Activated naive CD8-positive, alpha-beta T cell treated with anti-CD3 and anti-CD28 coated beads, Interleukin-2, amount 50 U/mL, for 16 hours (primary cell): ENCODE measurements around the gene TMX1.
"Not testable (repeated sequence)": the region's sequence is repeated elsewhere in the genome, so short reads cannot be mapped to it uniquely, and the experiment has no call there.

Experiments
- DNase-seq: peaks from one replicate; pipeline ENCODE4 v3.0.0-alpha.2; 2020; ENCODE audit warnings: low read depth, low spot score

The TMX1 gene, protein sequence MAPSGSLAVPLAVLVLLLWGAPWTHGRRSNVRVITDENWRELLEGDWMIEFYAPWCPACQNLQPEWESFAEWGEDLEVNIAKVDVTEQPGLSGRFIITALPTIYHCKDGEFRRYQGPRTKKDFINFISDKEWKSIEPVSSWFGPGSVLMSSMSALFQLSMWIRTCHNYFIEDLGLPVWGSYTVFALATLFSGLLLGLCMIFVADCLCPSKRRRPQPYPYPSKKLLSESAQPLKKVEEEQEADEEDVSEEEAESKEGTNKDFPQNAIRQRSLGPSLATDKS

DNA sequence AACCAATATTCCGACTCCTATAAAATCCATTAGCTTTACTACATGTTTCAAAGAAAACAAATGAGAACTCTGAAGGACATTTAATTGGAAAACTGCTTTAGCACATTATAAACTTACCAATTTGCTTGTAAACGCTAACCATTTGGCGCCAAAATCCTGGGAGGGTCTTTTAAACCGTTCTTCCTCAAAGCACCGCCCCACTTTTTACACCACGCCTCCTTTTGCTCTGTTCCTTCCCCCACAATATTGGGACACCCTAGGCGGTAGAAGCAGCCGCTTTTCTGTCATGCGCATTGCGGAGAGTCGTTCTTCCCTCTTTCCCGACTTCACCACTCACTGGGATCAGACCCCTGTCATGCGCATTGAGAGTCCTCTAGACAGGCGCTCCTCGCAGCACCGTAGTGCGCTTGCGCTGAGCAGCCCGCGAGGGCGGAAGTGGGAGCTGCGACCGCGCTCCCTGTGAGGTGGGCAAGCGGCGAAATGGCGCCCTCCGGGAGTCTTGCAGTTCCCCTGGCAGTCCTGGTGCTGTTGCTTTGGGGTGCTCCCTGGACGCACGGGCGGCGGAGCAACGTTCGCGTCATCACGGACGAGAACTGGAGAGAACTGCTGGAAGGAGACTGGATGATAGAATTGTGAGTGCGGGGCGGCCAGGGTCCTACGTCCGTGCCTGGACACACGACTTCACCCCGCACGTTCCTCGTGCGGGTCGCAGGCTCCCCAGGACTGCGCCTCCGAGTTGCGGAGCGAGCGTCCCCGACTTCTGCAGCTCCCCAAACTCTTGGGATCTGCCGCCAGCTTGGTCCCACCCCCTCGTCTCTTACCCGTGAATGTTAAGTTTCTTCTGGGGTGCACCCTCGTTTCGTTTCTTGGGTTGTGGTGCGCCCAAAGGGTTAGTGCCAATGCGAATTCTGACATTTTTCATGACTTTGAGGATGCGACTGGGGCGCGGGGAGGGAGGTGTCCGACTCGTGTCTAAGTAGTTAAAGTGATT, at the start of gene TMX1:
Gene TMX1 (plus strand): TSS at position 435 of the 991 bp plus-strand sequence. CDS start 46 bp downstream, at position 481.
- DNase-seq, result peak; percentile 79

DNA sequence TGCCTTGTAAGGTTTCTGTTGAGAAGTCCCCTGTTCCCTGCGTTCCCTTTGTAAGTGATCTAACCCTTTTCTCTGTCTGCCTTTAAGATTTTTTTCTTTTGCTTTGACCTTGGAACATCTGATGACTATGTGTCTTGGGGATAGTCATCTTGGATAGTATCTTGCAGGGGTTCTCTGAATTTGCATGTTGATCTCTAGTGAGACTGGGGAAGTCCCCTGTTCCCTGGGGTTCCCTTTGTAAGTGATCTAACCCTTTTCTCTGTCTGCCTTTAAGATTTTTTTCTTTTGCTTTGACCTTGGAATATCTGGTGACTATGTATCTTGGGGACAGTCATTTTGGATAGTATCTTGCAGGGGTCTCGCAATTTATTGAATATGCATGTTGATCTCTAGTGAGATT, 38.2 kb upstream of the TMX1 start:
- DNase-seq, result no peak

DNA sequence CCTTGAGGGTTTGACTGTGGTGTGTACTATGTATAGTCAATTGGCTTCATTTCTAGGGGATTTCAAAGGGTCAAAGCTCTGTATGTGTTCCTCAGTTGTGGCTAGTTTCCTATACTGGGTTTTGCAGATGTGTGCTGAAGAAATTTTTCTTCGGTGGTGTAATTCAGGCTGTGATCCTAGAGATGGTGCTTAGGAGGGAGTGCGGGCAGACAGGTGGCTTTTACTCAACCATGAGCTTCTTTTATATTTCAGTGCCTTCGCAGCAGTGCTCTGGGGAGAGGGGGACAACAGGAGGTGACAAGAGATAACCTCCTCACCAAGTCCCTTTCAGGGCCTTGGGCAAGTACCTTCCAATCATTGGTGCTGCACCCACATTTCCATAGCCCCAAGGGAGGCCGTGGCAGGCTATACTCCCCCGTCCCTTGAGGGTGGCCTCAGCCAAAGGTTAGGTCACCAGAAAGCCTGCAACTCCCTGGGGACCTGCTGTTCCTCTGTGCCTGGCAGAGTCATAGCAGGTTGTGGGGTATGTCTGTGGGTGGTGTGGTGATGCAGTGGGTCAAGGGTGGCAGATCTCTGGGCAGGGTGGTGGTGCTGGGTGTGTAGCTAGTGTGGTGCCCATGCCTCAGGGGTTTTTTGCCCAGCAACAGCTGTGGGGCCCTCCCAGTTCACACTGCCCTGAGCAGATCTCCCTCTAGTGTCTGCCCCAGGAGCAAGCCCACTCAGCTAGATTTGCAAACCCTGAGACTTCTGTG, 37.0 kb upstream of the TMX1 start:
- DNase-seq, result no peak

DNA sequence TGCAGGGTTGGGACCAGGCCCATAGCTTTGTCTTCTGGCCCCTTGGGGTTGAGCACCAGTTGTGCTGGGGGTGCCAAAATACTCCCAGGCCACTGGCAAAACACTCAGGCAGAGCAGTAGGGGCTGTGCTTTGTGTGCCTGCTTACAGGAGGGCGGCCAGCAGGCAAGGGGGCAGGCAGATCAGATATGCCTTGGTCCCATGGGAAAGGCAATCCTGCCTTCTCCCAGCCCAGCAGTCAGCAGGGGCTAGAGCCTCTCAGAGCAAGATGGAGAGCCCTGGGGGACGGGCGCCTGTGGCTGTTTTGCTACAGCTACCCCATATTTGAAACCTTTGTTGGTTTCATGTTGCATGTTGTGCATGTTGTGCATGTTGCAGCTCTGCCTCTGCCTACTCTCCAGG, 36.2 kb upstream of the TMX1 start:
- no peak for DNase-seq

DNA sequence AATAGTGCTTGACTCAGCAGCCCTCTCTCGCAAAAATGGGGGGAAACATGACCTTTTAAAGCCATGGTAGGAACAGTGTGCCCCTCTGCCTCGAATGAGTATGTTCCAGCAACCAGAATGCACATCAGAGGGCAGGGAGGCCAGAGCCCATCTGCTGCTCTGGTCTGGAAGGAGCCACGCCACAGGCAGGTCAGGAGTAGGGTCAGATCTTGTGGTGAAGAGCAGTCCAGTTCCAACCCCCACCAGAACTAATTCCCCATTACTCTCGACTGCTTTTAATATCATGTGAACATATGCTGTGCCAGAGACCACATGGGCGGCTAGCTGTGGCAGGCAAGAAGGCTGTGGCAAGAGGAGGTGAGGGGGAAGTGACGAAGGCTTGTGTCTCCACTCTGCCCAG, 34.6 kb upstream of the TMX1 start:
- DNase-seq, result no peak

DNA sequence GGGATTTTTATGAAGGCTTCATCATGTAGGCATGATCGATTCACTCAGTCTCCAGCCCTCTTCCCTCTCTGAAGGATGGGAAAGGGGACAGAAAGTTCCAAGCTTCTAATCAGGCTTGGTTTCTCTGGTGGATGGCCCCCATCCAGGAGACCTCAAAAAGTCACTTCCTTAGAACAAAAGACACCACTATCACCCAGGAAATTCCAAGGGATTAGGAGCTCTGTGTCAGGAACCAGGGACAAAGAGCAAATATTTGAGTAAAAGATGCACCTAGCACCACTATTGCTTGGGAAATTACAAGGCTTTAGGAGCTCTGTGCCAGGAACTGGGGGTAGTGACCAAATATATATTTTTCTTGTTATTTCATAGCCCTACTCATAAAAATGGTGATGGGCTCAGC, 33.6 kb upstream of the TMX1 start:
- DNase-seq, result no peak

DNA sequence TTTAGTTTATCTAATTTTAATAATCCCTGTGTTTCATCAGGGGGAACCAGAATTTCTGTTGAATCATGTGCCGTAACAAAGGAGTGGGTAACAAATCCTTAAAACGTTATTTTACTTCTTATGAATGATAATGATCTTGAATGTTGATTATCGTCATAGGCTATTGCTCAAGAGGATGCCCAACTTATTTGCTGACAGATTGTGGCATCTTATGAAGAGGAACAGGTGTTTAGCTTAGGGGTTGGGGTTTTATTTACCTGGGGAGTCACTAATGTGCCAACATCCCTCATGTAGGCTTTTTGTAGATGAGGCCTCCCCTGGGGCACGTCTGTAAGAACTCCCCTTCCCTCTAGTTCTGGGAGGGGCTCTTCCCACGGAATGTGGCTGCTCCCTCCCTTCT, 32.4 kb upstream of the TMX1 start:
- DNase-seq, result no peak

DNA sequence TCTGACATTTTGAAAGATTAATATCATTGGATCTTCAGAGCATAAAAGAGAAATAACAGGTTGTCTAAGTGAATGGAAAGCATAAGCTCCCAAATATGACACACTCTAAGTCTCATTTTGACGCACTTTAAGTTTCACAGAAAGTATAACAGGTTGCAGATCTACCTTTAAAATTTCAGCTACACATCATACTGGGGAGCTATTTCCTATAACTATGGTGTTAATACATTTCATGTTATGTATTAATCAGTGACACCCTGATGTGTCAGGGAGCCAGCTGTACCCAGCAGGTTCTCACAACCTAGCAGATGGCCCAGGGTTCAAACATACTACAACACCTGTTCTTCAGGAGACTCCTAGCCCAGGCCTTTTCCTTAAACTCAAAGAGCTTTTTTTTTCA, 31.1 kb upstream of the TMX1 start:
- no peak for DNase-seq

DNA sequence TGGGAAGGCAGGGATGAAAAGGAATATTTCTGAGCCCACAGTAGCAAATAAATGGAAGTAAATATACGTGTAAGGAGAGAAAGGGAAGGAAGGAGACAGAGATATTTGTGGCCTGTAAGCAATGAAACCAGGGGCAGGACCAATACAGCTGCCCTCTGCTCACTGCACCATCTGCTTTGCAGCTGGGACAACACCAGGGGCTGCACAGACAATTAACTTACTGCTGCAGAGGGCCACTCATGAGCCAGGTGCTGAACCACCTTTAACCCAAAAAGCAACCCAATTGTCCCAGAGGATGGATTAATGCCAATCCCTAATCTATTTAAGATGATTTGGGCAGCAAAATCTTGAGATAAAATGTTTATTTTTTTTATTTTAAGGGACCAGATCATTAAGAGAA, 30.6 kb upstream of the TMX1 start:
- no peak for DNase-seq

DNA sequence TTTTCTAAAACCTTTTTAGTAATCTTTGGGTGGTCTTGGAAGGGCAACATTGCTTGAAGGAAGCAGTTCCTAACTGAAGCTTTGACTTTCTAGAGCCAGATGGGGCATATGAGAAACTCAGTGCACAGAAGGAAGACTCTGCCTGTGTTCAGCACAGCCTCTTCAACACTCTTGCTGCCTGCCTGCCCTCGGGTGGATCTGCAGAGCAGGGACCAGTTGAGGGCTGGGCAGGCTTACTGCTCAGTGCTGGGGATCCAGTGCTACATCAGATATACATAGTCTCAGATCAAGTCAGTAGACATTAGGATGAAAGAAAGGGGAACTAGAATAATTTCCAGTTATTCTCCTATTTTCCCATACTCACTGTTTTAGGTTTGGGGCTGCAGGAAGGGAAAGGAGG, 29.5 kb upstream of the TMX1 start:
- DNase-seq, result no peak

DNA sequence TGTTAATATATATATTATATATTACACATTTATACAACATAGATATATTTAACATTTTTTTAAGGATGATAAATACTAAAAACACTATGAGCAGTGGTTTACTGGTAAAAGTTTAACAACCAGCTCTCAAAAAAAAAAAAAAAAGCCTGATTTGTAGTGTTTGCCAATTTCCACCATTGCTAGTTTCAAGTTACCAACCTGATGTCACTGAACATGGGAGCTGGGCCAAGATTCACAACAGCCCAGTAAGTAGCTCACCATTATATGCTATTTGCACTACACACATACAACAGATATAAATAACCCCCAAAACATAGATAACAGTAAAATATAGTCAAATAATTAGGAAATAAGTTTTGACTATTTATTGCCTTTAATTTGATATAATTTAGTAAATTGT, 28.9 kb upstream of the TMX1 start:
- no peak for DNase-seq

DNA sequence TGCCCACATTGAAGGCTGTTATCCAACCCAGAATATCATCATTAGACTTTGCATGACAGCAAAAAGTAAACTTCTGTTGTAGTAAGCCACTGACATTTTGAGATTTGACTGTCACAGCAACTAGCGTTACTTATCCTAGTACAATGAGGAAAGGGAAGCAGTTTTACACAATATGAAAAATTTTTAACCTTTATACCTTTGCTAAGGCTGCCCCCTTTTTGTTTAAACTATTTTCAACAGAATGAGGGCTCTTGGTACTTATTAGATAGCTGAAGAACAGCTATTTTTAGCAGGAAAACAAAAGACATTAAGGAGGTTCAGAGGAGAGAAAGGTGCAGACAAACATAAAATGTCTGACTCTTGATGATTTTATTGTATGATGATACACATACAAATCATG, 23.4 kb upstream of the TMX1 start:
- DNase-seq, result no peak

DNA sequence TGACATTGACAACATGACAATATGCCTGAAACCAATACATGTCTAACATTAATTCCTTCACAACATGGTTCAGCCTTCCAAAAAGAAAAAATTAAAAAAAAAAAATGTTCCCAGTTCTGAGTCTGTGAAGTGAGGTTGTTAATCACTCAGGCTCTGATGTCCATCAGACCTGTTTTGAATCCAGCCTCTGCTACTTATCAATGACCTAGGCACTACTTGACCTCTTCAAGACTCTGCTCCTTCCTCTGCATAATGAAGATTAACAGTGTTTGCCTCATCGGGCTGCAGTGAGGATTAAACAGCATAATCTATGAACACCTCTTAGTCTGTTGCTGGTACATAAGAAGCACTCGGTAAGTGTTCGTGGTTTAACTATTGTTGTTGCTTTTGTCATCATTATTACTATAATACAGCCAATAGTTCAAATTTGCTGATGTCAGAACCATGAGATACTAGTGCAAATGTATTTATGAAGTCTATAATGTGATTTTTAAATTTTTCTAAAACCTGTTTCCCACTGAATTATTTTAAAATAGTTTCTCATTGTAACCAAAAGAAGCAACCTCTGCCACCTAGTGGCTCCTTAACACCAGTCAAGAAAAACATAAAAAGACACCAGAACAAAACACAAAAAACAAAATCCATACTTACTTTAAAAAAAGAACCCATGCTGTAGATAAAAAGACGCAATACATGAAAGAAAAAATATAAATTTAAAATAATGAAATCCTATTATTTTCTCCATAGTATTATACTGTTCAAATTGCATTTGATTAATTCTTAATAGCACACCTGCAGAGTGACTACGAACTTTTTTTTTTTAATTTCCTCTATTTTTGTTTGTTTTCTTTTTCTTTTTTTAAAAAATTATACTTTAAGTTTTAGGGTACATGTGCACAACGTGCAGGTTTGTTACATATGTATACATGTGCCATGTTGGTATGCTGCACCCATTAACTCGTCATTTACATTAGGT, 20.3 kb upstream of the TMX1 start:
- DNase-seq, result no peak

DNA sequence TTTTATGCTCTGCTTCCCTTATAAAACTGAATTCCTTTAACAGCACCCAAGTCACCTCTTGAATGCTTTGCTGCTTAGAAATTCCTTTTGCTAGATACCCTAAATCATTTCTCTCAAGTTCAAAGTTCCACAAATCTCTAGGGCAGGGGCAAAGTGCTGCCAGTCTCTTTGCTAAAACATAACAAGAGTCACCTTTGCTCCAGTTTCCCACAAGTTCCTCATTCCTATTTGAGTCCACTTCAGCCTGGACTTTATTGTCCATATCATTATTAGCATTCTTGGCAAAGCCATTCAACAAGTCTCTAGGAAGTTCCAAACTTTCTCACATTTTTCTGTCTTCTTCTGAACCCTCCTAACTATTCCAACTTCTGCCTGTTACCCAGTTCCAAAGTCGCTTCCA, 16.6 kb upstream of the TMX1 start:
- not testable (repeated sequence) for DNase-seq

DNA sequence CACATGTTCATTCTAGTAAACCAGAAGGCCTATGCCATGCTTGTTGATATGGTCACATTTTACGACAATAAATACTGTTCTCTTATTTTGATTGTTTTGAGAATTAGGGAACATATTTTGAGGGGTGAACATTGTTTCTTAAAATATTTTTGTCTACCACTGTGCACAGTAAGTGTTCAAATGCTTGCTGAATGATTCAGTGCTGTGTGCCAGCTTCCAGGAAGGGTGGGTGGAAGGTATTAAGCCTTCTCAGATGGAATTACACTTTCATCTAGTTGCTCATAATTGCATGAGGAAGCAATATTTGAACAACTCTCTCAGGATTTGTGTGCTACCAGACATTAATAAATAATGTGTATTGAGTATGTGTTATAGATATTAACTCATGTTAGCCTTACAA, 15.5 kb upstream of the TMX1 start:
- no peak for DNase-seq

DNA sequence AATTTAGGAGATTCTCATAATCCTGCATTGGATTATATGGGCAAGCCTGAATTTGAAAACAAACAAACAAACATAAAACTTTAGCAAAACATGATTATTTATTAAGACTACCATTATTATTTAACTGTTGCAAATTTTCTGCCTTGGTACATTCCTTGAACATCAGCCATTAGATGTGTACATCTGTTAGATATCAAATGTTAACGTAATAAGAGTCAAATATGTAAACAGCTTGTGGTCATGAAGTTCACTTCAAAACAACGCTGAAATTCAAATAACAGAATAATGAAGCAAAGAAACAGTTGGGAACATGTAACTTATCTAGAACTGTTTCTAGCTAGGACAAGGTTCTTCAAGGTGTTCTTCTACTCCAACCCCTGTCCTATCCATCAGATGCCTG, 14.3 kb upstream of the TMX1 start:
- DNase-seq, result no peak

DNA sequence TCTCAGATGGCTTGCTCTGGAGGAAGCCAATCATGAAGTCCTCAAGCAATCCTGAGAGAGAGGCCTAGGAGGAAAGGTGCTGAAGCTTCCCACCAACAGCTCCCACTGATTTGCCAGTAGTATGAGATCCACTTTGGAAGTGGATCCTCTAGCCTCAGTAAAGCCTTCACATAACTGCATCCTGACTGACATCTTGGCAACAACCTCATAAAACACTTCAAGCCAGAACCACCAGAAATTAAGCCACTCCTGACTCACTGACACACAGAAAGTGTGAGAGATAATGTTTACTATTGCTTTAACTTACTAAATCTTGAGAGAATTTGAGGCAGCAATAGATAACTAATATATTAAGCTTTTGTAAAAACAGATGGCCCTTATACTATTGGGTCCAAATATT, 11.7 kb upstream of the TMX1 start:
- DNase-seq, result no peak

DNA sequence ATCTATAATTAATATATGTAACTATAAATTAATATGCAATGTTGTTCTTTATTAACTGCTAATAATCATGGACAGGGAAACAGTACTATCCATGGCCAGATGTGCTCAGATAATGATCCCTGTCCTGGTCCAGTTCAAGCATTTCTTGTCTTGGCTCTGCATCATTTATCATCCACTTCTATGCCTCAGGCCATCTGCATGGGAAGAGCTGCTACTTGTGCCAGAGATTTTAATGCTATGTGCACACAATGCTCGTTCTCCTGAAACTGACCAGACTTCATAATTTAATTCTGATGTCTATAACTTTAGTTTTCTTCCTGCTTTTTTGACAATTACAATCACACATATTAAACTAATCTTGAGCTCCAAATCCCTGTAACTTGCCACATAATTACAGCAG, 11.2 kb upstream of the TMX1 start:
- DNase-seq, result no peak

DNA sequence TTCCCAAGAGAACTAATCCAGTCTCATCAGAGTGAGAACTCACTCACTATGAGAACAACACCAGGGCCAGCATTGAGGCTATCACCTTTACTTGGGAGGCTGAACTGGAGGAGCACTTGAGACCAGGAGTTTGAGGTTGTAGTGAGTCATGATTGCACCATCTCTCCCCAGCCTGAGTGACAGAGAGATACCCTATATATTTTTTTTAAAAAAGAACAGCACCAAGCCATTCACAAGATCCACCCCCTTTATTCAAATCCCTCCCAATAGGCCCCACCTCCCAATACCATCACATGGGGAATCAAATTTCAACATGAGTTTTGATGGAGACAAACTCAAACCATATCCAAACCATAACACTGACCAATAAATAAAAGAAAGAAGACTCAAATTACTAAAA, 3.7 kb upstream of the TMX1 start:
- DNase-seq, result no peak

DNA sequence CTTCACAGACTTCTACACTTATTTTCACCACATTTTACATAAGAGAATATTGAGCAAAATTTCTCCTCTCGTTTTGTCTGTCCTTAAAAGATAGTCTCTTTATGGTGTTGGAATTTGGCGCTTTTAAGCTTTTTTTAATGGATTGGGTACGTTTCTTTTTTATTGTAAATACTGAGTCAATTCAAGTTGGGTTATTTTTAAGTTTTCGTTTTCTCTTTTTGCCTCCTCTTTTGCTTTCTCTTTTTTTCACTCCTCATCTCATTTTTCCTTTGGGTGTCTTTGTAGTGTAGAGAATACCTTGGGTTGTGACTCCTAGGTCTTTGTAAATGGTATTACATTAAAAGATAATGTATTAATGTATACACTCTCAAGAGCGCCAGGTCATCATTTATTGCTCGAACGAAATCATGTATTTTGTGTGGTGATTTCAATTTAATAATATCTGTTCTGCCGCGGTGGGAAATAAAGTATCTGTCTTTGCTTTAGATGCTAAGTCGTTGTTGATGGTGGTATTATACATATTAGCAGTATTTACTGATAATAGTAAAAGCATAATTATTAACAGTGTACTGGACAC, 845 bp downstream of the TMX1 start:
- DNase-seq, result no peak
